ENCODE results near the gene ABAT.

DNA sequence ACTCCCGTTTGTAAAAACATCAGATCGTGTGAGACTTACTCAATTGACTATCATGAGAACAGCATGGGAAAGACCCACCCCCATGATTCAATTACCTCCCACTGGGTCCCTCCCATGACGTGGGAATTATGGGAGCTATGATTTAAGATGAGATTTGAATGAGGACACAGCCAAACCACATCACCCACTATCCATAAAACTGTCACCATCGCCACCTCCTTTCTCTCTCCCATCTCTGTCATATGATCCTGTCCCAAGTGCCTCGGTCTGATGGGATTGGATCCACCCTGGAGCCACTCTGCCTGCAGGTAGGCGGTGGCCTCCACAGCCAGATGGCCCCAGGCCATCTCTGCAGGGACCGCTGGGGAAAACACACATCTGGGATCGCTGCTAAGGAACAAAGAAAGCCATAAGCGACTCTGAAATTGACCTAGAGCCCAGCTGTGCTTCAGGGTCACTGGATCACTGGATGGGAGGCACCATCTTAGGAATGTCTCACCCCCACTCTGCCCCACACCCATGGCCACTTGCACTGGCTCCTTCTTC, 61.8 kb downstream of the ABAT start:
- TF ChIP-seq CTCF (IDR thresholded peaks at IDR 0.05) (no peak), POLR2AphosphoS5 (IDR thresholded peaks at IDR 0.05) (no peak), POLR2A (IDR thresholded peaks at IDR 0.05; ENCODE audit: low read depth) (no peak), EP300 (IDR thresholded peaks at IDR 0.05) (no peak)

Measured in esophagus muscularis mucosa (tissue), 4 donors.